NOMO-1 treated with DMSO at 0.1 percent for 48 hours (cell line): Measurements from ENCODE around the gene CEBPZ.
"Not testable (repeated sequence)": the region's sequence is repeated elsewhere in the genome, so short reads cannot be mapped to it uniquely, and the experiment has no call there.

Source experiments
- DNase-seq: peaks from one replicate; lab custom pipeline; 2025; ENCODE audit not compliant: unreplicated experiment; lab: John Stamatoyannopoulos, UW

Gene CEBPZ

DNA sequence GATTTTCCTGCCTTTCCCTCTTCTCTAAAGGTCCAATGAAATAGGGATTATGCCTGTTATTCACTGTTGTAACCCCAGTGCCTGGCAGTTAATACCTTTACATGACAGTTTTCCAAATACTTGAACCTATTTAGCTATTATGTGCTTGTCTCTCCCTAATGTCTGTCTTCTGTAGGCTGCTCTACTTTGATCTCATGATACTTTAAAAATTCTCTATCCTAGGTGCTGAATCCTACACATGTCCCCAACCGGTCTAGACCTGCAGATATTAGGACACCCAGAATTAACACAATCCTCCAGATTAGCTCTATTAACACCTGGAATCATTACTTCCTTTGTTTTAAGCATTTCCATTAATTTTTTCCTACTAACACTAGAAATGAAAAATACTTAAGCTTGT, 7.3 kb downstream of the CEBPZ start:
- no peak for DNase-seq

DNA sequence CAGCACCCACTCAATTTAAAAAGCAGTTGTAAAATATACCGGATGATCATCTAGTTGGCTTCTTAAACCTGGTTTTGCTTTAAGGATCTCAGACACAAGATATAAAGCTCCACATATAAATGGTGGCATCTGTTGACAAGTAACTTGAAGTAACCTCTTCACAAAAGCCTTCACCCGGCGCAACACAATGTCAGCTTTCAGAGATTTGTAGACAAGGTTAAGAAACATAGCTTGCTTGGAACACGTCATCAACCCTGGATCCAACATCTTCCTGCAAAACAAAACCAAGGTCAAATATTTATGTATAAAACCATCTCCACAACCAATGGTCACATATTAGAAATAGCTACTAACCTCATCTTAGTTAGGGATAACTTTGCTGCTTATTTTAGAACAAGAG, 8.3 kb downstream of the CEBPZ start:
- DNase-seq = no peak

DNA sequence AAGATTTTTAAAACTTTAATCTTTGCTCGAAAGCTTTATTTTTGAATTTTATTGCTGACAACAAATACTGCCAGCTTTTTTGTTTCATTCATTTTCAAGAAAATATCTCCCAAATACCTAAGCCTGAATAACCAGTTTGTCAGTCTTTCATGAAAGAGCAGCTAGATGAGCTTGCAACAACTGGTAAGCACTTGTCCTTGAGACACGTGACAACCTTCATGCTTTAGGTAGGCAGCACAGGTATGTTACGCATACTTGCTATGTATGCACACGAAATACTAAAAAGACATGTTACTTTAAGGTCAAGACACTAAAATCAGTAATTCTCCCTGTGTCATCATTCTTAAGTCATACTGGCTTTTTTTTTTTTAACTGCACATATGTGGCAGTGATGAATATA, 12.3 kb downstream of the CEBPZ start:
- no peak for DNase-seq

DNA sequence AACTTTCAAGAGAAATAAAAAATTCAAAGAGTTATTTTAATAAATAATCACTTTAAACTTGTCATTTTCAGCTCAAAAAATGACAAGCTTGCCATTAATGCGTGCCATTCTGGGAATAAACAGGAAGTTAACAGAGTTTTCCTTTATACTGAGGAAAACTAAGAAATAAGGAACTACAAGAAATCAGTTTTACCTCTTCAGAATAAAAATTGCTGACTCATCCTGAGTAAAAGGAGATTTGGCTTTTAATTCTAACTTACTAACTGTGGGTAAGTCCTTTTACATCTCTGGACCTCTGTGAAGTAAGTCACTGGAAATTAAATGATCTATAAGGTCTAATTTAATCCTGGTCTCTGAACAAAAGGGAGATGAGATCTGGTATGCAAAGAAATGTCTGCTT, 16.1 kb downstream of the CEBPZ start:
- peak; percentile 41 for DNase-seq

DNA sequence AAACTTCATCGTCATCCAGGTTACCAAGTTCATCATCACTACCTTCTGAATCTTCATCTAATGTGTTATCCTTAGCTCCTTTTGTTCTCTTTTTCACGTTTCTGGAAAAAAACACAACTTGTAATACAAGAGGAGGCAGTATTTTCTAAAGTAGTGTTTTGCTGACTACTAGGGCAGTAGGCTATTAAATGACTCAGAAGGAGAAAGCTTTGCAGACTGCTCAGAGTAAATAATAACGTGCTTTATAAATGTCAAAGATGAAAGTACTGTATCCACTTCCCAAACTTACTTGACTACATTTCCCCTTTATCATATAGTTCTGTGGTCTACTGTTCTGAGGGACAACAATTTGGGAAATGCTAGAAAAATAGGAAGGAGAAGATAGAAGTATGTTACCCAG, 19.5 kb downstream of the CEBPZ start:
- DNase-seq = no peak

DNA sequence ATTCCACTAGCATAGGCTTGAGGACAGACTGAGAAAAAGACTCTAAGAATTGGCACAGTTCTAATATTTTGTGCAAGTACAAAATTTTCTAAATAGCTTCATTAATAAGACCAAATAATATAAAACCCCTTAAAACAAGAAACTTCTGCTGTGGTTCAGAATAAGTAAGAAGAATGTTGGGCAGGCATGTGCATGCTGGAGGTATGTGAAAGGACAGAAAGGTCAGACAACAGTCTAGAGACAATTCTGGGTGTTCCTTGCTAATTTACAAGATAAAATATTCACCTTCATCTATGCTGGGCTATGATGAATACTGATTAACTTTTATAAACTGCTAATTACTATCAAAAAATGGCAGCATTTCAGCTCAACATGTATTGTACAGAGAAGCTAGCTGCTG, 20.2 kb downstream of the CEBPZ start:
- DNase-seq = no peak

DNA sequence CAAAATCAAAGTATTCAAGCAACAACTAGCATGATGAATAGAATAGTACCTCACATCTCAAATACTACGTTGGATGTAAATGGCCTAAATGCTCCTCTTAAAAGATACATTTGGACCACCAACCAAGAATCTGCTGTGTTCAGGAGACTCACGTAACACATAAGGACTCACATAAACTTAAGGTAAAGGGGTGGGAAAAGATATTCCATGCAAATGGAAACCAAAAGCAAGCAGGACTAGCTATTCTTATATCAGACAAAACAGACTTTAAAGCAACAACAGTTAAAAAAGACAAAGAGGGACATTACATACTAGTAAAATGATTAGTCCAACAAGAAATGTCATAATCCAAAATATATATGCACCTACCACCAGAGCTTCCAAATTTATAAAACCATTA, 24.6 kb downstream of the CEBPZ start:
- DNase-seq = not testable (repeated sequence)

DNA sequence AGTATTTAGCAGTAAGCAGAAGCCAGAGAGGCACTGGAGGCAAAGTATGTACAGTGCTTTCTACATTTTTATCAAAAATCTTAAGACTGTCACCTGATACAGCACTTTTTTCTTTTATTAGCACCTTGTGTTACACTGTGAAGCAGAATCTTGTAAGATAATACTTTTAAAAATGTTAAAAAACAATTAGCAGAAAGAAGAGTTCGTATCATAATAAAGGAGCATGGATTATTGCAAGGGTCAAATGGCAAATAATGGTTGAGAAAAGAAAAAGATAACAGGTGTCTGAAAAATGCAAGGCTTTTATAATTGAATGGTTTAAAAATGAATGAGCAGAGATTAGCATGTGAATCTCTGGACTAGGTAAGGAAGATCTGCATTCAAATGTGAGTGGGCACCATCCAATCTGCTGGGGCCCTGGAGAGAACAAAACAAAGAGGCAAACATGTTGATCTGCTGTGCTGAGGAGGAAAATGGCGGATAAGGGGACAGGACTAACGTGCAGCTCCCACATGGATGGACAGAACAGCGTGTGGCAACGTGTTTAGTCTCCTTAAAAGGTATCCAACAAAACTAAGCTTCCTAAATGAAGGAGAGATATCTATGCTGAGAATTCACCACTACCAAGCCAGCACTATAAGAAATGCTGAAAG, 25.6 kb downstream of the CEBPZ start:
- DNase-seq = no peak

DNA sequence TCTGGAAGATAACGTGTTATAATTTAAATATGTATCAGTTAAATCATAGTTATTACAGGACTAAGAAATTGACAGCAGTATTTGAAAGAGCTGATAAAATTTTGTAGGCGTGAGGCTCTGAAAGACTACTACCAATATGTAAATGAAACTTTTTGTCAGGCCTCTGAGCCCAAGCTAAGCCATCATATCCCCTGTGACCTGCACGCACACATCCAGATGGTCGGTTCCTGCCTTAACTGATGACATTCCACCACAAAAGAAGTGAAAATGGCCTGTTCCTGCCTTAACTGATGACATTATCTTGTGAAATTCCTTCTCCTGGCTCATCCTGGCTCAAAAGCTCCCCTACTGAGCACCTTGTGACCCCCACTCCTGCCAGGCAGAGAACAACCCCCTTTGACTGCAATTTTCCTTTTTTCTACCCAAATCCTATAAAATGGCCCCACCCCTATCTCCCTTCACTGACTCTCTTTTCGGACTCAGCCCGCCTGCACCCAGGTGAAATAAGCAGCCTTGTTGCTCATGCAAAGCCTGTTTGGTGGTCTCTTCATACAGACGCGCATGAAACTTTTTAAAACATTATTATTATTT, 26.2 kb downstream of the CEBPZ start:
- not testable (repeated sequence) for DNase-seq

DNA sequence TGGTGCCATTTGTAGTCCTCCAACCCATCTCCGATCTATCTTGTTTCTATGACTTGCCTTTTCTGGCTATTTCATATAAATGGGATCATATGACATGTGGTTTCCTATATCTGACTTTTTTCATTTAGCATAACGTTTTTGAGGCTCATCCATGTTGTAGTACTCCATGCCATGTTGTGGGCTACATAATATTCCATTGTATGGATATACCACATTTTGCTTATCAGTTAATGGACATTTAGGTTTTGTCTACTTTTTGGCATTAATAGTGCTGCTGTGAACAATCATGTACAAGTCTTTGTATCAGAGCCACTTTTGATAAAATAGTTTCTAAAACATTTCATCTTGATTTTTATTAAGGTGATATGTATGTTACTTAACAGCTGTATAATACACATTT, 27.7 kb downstream of the CEBPZ start:
- DNase-seq = no peak

DNA sequence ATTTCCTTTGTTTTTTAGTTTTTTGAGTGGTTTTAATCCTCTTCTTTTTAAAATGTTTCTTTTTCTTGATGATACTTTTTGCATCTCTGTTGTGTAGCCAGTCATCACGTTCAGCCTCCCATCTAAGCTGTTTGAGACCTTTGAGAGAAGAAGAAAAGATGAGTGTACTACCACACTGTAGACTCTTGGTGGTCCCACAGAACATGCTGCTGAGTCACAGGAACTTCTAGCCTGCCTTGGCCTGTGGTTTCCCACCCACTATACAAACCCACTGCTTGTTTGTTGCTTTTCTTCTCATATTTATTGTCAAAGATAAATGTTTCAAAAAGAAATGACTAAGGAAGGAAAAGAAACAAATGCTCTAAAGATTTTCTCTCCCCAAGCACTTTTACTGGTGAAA, 29.6 kb downstream of the CEBPZ start:
- no peak for DNase-seq

DNA sequence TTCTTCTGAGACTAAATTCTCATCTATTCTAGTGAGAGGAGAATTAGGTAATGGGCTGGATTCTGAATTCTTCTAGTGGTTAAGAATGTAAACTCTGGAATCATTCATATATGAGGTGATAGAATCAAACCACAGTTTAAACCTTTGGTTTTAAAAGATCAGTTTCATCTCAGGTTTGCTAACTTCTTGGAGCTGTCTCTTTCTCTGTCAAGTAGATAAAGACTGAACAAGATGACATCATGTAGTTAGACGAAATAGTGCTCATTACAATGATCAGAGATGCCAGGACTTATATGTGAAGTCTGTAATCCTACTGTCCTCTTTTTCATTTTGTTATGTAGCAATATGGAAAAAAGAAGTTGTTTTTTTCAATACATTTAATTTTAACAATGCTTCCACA, 30.2 kb downstream of the CEBPZ start:
- DNase-seq = no peak

DNA sequence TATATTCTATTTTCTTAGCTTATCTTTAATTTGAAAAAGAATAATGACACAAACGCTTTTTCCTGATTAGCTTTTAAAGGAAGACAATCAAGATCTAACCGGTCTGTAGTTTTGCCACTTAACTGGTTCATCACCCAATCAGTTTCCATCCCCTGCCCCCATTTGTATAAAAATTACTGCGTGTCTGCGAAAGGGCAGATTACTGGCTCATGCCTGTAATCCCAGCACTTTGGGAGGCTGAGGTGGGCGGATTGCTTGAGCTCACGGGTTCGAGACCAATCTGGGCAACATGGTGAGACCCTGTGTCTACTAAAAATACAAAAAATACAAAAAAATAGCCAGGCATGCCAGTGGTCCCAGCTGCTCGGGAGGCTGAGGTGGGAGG, 32.7 kb downstream of the CEBPZ start:
- DNase-seq = no peak

DNA sequence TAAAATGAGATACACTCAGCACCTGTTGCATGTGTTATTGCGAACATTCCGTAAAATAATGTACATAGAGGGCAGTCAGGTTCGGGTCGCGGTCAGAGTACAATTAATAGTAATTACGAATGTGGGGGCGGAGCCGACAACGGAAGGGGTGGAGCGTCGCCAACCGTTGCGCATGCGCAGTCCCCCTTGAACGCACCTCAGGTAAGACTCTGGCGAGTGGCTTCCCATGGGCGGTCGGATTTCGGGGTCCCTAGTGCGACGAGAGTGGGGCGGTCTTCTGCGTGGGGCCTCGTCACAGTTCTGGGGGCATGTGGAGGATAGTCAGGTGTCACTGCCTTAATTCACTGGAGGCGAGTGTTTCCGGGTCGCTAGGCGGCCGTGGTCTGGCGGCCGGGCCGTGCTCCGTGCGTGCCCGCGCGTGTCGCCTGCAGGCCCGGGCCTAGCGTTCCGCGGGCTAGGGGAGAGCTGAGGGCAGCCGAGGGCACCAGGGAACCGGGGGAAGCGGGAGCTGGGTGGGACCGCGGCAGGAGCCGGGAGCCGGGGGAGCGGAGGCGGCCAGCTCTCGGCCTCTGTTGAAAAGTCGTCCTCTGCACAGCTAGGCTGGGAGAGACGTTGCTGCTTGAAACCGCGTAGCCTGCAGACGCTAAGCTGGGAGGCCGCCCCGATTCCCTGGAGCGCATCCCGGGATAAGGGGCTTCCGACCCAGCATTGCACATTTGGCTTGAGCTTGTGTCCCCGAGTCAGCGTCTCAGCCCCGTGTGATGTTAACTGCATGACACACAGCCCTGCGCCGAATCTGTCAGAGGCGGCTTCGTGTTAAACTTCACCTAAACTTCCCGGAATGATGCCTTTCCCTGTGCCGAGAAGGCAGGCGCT, 34.8 kb downstream of the CEBPZ start, which contains the start of gene CEBPZOS:
CEBPZOS (plus strand) TSS at position 177 of the 876 bp plus-strand sequence. CDS start 3,209 bp downstream, outside the sequence.
- DNase-seq = peak; percentile 17

DNA sequence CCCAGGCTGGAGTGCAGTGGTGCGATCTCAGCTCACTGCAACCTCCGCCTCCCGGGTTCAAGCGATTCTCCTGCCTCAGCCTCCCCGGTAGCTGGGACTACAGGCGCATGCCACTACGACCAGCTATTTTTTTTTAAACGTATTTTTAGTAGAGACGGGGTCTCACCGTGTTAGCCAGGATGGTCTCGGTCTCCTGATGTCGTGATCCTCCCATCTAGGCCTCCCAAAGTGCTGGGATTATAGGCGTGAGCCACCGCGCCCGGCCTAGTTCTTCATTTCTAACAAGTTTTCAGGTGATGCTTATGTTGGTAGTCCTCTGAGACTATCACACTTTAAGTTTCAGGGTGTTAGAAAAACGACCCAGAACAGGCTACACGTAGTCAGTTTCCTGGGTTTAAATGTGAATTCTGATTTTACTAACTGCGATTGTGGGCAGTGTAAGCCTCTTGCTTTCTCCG, 35.5 kb downstream of the CEBPZ start:
- not testable (repeated sequence) for DNase-seq

DNA sequence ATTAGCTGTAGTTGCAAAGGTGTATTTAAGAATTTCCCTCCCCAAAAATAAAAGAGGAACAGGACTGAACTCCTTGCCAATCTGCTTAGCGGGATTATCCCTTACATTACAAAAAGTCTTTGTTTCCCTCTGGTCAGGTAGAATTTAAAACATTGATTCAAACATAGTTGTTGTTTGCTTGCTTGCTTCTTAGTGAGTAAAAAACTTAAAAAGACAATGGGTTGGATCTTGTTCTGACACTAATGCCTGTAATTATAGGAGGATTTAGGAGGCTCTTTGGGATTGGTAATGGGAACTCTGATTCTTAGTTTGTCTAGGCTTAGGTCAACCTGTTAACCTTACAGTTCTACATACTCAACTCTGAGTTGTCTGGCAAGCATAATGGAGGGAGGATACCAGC, 38.8 kb downstream of the CEBPZ start:
- no peak for DNase-seq

DNA sequence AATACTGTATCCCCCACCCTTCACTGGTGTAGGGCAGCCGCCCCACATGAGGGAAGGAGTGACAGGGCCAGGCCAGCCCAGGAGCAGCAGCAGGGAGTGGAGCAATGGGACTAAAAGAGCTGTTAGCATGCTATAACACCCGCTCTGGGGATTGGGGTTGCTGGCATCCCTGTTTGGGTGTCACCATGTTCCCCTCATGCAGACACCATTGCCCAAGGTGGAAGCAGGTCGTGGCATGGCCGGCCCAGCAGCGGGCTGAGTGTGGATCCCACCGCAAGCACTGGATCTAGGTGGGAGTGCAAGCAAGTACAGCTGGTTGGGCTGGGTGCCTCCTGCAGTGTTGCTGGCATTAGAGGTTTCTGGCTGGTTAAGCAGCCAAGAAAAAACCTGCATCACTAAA, 39.6 kb downstream of the CEBPZ start:
- DNase-seq = no peak

DNA sequence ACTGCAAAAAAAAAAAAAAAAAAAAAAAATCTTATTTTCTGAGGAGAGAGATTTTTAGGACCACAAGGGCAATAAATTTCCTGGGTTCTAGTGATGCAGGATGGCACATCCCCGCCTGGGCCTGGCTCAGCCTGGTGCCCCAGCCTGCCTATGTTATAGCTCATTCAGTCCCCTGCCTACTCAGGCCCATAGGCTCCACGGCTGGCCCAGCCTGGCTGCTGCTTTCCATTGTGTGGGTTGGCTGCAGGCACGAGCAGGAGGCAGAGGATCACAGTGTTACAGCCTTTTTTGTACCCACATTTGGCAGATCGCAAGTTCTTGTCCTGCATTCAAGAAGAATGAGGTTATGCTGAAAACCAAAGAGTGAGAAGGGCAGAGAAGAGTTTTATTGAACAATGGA, 40.1 kb downstream of the CEBPZ start:
- DNase-seq = no peak

DNA sequence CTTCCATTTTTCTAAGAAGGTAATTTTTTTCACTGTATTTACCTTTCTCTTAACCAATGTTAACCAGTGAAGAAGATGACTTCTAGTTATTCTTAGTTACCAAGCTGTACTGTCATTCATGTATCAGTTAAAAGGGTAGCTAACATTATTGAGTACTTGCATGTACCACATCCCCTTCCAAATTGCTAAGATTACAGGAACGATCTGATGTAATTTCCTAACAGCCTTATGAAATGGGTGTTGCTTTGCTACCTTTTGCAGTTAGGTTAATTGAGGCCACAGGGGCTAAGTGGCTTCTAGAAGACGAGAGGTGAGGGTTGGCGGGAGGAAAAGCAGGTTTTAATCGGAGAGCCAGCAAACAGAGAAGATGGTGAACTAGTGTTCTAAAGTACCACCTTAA, 41.1 kb downstream of the CEBPZ start:
- DNase-seq = peak; percentile 74

DNA sequence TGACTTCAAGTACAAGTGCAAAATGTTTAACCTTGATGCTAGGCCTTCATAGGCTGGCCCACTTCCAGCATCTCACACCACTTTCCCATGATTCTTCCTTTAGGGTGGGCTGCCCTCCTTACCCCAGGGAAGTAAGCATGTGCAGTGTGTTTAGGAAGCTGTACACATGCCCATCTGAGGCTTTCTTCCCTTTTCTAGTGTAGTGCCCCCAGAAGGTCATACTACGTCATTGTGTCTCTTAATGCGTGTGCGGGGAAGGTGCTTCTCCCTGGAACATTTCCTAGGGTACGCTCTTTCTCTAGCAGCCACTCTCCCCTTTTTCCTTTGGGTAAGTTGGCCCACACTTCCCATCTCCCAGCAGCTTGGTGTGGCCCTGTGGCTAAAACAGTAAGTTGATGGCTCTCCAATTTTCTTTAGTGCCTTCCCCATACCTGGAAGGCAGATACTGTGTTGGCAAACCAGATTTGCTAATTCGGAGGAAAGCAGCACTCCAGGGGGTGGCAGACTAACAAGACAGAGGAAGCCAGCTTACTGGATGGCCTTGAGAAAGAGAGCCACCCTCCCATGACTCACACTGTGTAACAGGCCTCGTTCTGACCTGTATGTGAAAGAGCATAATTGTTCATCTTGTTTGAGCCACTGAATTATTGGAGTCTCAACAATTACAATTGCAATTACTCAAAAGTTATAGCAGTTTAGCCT, 41.8 kb downstream of the CEBPZ start:
- DNase-seq = peak; percentile 84

DNA sequence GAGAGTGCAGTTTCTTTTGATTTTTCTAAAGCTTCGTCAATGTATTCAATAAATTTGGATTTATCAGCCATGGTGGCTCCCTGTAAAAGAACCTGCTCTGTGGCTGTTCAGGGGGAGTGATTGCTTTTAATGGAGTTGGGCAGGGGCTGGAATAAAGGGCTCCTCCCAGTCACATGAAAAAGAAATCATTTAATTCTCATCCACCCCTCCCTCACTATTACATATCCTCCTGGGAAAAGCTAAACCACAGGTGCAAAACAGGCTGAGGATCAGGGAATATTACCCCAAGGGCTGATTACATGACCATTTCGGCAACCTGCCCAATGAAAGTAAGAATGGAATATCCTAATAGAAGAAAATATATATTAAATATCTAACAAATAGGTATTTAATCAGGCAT, 42.8 kb downstream of the CEBPZ start, which contains the start of gene SULT6B1:
SULT6B1 (minus strand) TSS at position 101 of the 400 bp plus-strand sequence; CDS start at position 71, 30 bp downstream.
- DNase-seq = no peak
